Measurements from ENCODE around the gene AHSG. TPM values are rescaled to one million over a fixed set of nuclear protein-coding genes. Genes with fewer than 3 reads are reported as not detected.
"Not testable (repeated sequence)": the region's sequence is repeated elsewhere in the genome, so short reads cannot be mapped to it uniquely, and the experiment has no call there.

Gene AHSG
- polyA plus RNA-seq, 1 donor from 2014 or later = not detected

DNA sequence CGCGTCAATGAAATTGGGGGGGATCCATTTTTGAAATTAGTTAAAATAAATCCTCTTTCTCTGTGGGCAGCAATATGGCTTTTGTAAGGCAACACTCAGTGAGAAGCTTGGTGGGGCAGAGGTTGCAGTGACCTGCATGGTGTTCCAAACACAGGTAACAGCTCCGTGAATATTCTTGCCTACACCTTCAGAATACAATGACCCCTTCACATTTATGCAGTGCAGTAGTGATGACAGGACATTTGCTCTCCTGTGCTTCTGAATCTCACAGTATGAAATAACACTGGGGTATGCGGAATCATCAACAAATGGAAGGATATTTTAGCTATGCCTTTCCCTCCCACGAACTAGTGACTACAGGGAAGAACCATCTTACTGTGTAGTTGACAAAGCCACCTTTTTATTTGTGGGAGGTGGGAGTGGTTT, 6.9 kb downstream of the AHSG start:
- Mint-ChIP-seq H3K36me3 (no peaks in the 10 kb centered on the region), H3K9me3 (no peaks in the 10 kb centered on the region)

DNA sequence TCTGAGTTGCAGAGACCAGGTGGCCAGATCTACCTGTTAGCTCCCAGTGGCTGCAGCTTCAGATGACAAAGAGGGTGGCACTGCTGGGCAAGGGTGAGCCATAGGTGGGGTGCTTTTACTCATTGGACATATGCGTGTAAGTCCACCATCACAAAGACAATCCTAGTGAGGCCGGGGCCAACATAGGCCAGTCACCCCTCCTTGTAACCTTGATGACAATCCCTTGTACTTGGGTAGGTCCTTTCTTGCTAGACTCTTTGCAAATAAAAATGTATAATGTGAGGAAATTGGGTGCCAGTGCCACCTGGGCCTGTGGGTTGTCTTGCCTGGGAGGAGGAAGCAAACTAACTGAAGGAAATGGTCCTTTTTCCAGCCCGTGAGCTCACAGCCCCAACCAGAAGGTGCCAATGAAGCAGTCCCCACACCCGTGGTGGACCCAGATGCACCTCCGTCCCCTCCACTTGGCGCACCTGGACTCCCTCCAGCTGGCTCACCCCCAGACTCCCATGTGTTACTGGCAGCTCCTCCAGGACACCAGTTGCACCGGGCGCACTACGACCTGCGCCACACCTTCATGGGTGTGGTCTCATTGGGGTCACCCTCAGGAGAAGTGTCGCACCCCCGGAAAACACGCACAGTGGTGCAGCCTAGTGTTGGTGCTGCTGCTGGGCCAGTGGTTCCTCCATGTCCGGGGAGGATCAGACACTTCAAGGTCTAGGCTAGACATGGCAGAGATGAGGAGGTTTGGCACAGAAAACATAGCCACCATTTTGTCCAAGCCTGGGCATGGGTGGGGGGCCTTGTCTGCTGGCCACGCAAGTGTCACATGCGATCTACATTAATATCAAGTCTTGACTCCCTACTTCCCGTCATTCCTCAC, 7.6 kb downstream of the AHSG start:
- H3K36me3 Mint-ChIP-seq = no peaks in the 10 kb centered on the region
- H3K9me3 Mint-ChIP-seq = no peaks in the 10 kb centered on the region
- no peak overlapping the region for H3K27ac Mint-ChIP-seq
- peaks cover 7% of the 10 kb centered on the region in 3 donors for H3K4me1 Mint-ChIP-seq
- peaks cover 2% of the 10 kb centered on the region for H3K27me3 Mint-ChIP-seq
- no peak overlapping the region for H3K4me3 Mint-ChIP-seq

More for the DNA sequence above, 6.9 kb downstream of the AHSG start:
- Mint-ChIP-seq H3K4me1 (peaks cover 9 to 10% (median 10%) of the 10 kb centered on the region in 3 donors), H3K27me3 (peaks cover 2% of the 10 kb centered on the region), H3K27ac (no peak overlapping the region), H3K4me3 (no peak overlapping the region)

GRCh38 chr3:186621894-186622650, 9.2 kb downstream of the AHSG start:
- peaks cover 2 to 3% (median 2%) of the 10 kb centered on the region in 3 donors for H3K4me1 Mint-ChIP-seq
- H3K27ac Mint-ChIP-seq = no peak overlapping the region
- no peaks in the 10 kb centered on the region for H3K9me3 Mint-ChIP-seq

DNA sequence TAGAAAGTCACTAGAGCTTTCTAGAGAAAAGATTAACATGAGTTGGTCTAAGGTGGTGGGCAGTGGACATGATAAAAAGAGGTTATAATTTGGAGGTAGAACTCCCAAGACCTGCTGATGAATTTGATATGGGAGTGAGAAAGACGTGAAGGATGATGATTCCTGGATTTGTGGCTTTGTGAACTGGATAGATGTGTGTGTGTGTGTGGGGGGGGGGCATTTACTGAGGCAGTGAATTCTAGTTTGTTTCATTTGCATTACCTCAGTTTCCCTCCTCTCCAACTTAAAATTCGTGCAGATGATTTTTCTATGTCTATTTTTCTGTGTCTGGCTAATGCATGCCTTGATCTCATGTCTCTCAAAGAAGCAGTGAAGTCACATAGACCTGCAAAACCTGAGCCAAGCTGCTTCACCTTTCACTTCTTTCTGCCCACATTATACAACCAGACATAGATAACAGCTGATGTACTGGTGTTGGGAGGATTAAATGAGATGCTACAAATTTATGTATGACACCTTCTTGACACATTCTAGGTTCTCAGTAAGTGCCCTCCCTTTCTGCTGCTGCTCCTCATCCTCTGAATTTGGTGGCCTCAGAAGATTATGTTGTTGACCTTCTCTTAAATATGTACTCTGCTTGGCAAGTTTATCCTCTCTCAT, 9.9 kb downstream of the AHSG start:
- no peaks in the 10 kb centered on the region for H3K4me1 Mint-ChIP-seq
- H3K36me3 Mint-ChIP-seq = no peaks in the 10 kb centered on the region
- H3K27ac Mint-ChIP-seq = no peak overlapping the region
- H3K9me3 Mint-ChIP-seq = no peaks in the 10 kb centered on the region
- peaks cover 3% of the 10 kb centered on the region for H3K27me3 Mint-ChIP-seq
- no peak overlapping the region for H3K4me3 Mint-ChIP-seq

More at GRCh38 chr3:186621894-186622650, 9.2 kb downstream of the AHSG start:
- H3K4me3 Mint-ChIP-seq = no peak overlapping the region
- peaks cover 2% of the 10 kb centered on the region for H3K27me3 Mint-ChIP-seq
- H3K36me3 Mint-ChIP-seq = no peaks in the 10 kb centered on the region

DNA sequence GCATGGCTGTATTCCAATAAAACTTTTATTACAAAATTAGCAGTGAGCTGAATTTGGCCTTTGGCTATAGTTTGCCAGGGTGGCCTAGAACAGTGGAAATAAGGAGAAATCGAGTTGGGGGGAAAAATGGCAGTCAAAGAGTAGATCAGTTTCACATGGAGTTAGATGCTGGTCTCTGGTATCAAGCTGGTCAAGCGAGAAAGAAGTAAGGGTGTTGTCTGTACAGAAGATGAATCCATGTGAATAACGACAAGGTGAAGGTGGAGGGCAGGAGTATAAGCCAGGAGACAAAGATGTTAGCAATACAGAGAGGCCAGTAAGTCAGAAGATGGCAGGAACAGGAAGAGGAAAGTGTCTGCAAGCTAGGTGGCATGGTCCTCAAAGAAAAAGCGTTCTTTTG, 11.7 kb downstream of the AHSG start:
- peaks cover 7% of the 10 kb centered on the region for H3K27me3 Mint-ChIP-seq
- no peak overlapping the region for H3K4me3 Mint-ChIP-seq
- no peak overlapping the region for H3K27ac Mint-ChIP-seq
- H3K4me1 Mint-ChIP-seq = no peaks in the 10 kb centered on the region
- H3K36me3 Mint-ChIP-seq = no peaks in the 10 kb centered on the region
- no peaks in the 10 kb centered on the region for H3K9me3 Mint-ChIP-seq

DNA sequence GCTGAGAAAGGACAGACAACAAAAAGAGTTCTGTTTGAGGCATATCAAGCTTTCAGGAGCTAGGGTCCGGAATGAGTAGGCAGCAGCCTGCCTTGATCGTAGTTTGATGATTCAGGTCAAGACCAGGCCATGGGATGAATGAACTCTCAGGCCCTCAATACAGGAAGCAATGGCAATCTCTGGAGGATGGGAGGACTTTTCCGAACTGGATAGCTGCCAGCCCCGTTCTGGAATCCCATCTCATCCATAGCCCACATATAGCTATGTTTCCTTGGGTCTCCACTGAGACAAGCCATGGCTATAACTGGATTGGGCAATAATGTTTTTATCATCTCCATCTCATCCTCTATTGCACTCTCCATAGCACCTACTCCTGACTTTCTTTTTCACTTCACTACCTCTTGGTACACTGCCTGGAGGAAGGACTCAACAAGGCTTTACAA, 12.8 kb downstream of the AHSG start:
- H3K4me3 Mint-ChIP-seq = no peak overlapping the region
- no peaks in the 10 kb centered on the region for H3K36me3 Mint-ChIP-seq
- no peak overlapping the region for H3K27ac Mint-ChIP-seq
- peaks cover 7% of the 10 kb centered on the region for H3K27me3 Mint-ChIP-seq
- H3K9me3 Mint-ChIP-seq = no peaks in the 10 kb centered on the region
- no peaks in the 10 kb centered on the region for H3K4me1 Mint-ChIP-seq

DNA sequence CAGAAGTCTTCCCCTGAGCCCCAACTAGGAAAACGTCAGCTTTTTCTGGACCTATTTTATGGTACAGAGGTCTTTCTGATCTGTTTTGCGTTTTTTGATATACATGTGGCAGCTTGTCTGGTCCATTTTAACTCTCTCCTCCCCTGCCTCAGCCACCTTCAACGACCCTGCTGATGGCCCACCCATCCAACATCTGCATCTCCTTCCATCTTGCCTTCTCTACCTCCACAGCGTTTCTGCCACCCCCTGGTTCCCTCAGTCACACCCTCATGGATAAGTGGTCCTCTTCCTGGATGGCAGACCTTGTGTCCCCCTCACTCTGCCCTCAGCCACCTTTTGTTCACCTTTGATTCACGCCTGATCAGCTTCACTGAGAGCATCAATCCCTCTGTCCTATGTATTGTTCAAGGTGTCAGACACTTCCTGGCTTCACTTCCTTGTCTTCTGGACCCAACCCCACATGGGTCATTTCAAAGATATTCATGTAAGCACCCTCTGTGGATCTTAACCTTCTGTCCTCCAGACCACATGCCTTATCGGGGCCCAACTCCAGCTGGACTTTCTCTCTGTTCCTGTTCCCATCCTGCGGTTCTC, 13.5 kb downstream of the AHSG start:
- Mint-ChIP-seq H3K4me1 (no peaks in the 10 kb centered on the region), H3K27me3 (peaks cover 7% of the 10 kb centered on the region), H3K9me3 (no peaks in the 10 kb centered on the region), H3K36me3 (no peaks in the 10 kb centered on the region), H3K4me3 (no peak overlapping the region), H3K27ac (no peak overlapping the region)

- Mint-ChIP-seq H3K4me3 (no peak overlapping the region), H3K9me3 (no peaks in the 10 kb centered on the region), H3K27me3 (peaks cover 4% of the 10 kb centered on the region), H3K27ac (no peak overlapping the region), H3K36me3 (no peaks in the 10 kb centered on the region), H3K4me1 (no peaks in the 10 kb centered on the region)
These were observed 15.1 kb downstream of the AHSG start for GRCh38 chr3:186627852-186628414.

- Mint-ChIP-seq H3K9me3 (no peaks in the 10 kb centered on the region), H3K4me3 (no peak overlapping the region), H3K27me3 (peaks cover 4% of the 10 kb centered on the region), H3K27ac (no peak overlapping the region), H3K36me3 (no peaks in the 10 kb centered on the region), H3K4me1 (no peaks in the 10 kb centered on the region)
These were observed 15.9 kb downstream of the AHSG start for GRCh38 chr3:186628756-186629155.

- H3K4me1 Mint-ChIP-seq = no peaks in the 10 kb centered on the region
- H3K4me3 Mint-ChIP-seq = no peak overlapping the region
- no peaks in the 10 kb centered on the region for H3K9me3 Mint-ChIP-seq
- no peaks in the 10 kb centered on the region for H3K36me3 Mint-ChIP-seq
- peaks cover 4% of the 10 kb centered on the region for H3K27me3 Mint-ChIP-seq
- peak overlapping the region in 1 of 3 donors; percentile 2 for H3K27ac Mint-ChIP-seq
These were observed 18.2 kb downstream of the AHSG start for GRCh38 chr3:186630950-186631641.

- Mint-ChIP-seq H3K4me1 (no peaks in the 10 kb centered on the region), H3K9me3 (no peaks in the 10 kb centered on the region), H3K27ac (no peak overlapping the region), H3K4me3 (no peak overlapping the region), H3K27me3 (no peaks in the 10 kb centered on the region), H3K36me3 (no peaks in the 10 kb centered on the region)
These were observed 20.6 kb downstream of the AHSG start for GRCh38 chr3:186633481-186633880.

GRCh38 chr3:186634207-186634606, 21.3 kb downstream of the AHSG start:
- not testable (repeated sequence) for H3K9me3 Mint-ChIP-seq, H3K27me3 Mint-ChIP-seq, H3K27ac Mint-ChIP-seq, H3K4me1 Mint-ChIP-seq, H3K36me3 Mint-ChIP-seq, H3K4me3 Mint-ChIP-seq

GRCh38 chr3:186635532-186635931, 22.7 kb downstream of the AHSG start:
- Mint-ChIP-seq H3K4me1 (no peaks in the 10 kb centered on the region), H3K27ac (no peak overlapping the region), H3K4me3 (no peak overlapping the region), H3K27me3 (peaks cover 4% of the 10 kb centered on the region), H3K9me3 (peaks cover 0 to 3% (median 1%) of the 10 kb centered on the region in 3 donors), H3K36me3 (peaks cover 2% of the 10 kb centered on the region)

GRCh38 chr3:186636536-186636935, 23.7 kb downstream of the AHSG start:
- Mint-ChIP-seq H3K4me3 (no peak overlapping the region), H3K36me3 (peaks cover 2% of the 10 kb centered on the region), H3K27me3 (peaks cover 7% of the 10 kb centered on the region), H3K27ac (no peak overlapping the region), H3K9me3 (peaks cover 0 to 3% (median 1%) of the 10 kb centered on the region in 3 donors), H3K4me1 (no peaks in the 10 kb centered on the region)
